ENCODE data around the gene GDPD3. TPM values are rescaled to one million over a fixed set of nuclear protein-coding genes. Genes with fewer than 3 reads are reported as not detected.

GDPD3 gene
- total and polyA plus RNA-seq, 2 of the 13 experiments (the other 11 are each of a cell fraction or from before 2014, with no cell fraction given) = 18.7 to 20.6 TPM

- TF ChIP-seq ZNF609 (CRISPR knock-in tag; IDR thresholded peaks at IDR 0.05; ENCODE audit: borderline replicate concordance) (no peak), ARNT2 (CRISPR knock-in tag; IDR thresholded peaks at IDR 0.05; ENCODE audit: low read depth) (peak; percentile 78; the same call in 1 of the 2 replicates), NR0B2 (CRISPR knock-in tag; IDR thresholded peaks at IDR 0.05) (no peak), TBP (CRISPR knock-in tag; IDR thresholded peaks at IDR 0.05) (peak; percentile 100), KAT8 (CRISPR knock-in tag; IDR thresholded peaks at IDR 0.05) (peak; percentile 79), ZMAT5 (CRISPR knock-in tag; IDR thresholded peaks at IDR 0.05; ENCODE audit: borderline replicate concordance, low read depth) (no peak), TBX3 (IDR thresholded peaks at IDR 0.05; ENCODE audit: borderline replicate concordance) (no peak), ZNF775 (CRISPR knock-in tag; IDR thresholded peaks at IDR 0.05; ENCODE audit: borderline replicate concordance) (no peak), ZNF772 (CRISPR knock-in tag; IDR thresholded peaks at IDR 0.05) (peak; percentile 90), SRY (CRISPR knock-in tag; IDR thresholded peaks at IDR 0.05) (no peak), ZNF674 (CRISPR knock-in tag; IDR thresholded peaks at IDR 0.05; ENCODE audit: low read depth) (peak; percentile 70; the same call in 1 of the 2 replicates), ZNF138 (CRISPR knock-in tag; IDR thresholded peaks at IDR 0.05; ENCODE audit: low read depth) (0 out of 2 replicates have a peak, but pooled peaks have one; percentile 66), IRX3 (CRISPR knock-in tag; IDR thresholded peaks at IDR 0.05; ENCODE audit: borderline replicate concordance, low read depth) (no peak), PTBP1 (IDR thresholded peaks at IDR 0.05; ENCODE audit: low read depth, low read length, poor library complexity, severe bottlenecking) (peak; percentile 16), NFKB2 (CRISPR knock-in tag; IDR thresholded peaks at IDR 0.05; ENCODE audit: borderline replicate concordance) (no peak), ZNF143 (CRISPR knock-in tag; IDR thresholded peaks at IDR 0.05) (peak; percentile 100), MXD3 (CRISPR knock-in tag; IDR thresholded peaks at IDR 0.05) (peak; percentile 15; the same call in 1 of the 2 replicates), AFF4 (CRISPR knock-in tag; IDR thresholded peaks at IDR 0.05) (no peak)
These were observed 21.6 kb downstream of the GDPD3 start, which contains the start of gene TBX6 (continued) for GRCh38 chr16:30091474-30092372.

Measured in HepG2 (cell line).